Stomach (tissue), 9 donors: ENCODE measurements around the gene TBC1D26. TPM values are rescaled to one million over a fixed set of nuclear protein-coding genes. Genes with fewer than 3 reads are reported as not detected.

Source experiments
- DNase-seq, 2 donors: peaks; one replicate each; pipeline versions ENCODE4 v3.0.0 to v3.0.0-alpha.2; 2013 to 2019
- H3K27ac ChIP-seq, 5 donors: fragments of 200-600 bp in 4 of 5; sonication (generic) in 4 of 5; one replicate each; pipeline ENCODE4 v1.5.1; 2013 to 2019; ENCODE audit warnings: mild to moderate bottlenecking in 1 of 5, moderate library complexity in 1 of 5
- H3K27me3 ChIP-seq, 3 donors: fragments of 200-600 bp; sonication (generic); one replicate each; pipeline ENCODE4 v1.5.1; 2017 to 2019; ENCODE audit warnings: mixed run types in 1 of 3
- H3K36me3 ChIP-seq, 4 donors: fragments of 200-600 bp; sonication (generic); 1 replicate in 3 of 4; 2 replicates in 1 of 4; pipeline ENCODE4 v1.5.1; 2016 to 2019
- H3K4me1 ChIP-seq, 4 donors: fragments of 200-600 bp; sonication (generic); one replicate each; pipeline ENCODE4 v1.5.1; 2016 to 2019
- H3K4me3 ChIP-seq, 4 donors: fragments of 200-600 bp; sonication (generic) in 3 of 4; one replicate each; pipeline ENCODE4 v1.5.1; 2016 to 2019; ENCODE audit warnings: mild to moderate bottlenecking in 1 of 4
- H3K9me3 ChIP-seq, 4 donors: fragments of 200-600 bp; sonication (generic); one replicate each; pipeline ENCODE4 v1.5.1; 2016 to 2019
- CTCF ChIP-seq, 7 experiments: fragments of 450-650 bp in 4 of 7; fragments of 200-600 bp in 3 of 7; sonication (generic) in 3 of 7; IDR thresholded peaks; one replicate each; pipeline ENCODE4 v1.5.1; 2016 to 2019; ENCODE audit warnings: antibody characterized with exemption in 7 of 7, control low read depth in 2 of 7, mild to moderate bottlenecking in 1 of 7
- EP300 ChIP-seq: sonication (generic); formaldehyde crosslinking; IDR thresholded peaks from one replicate; pipeline ENCODE4 v1.6.1; 2017; ENCODE audit warnings: antibody characterized with exemption
- POLR2A ChIP-seq, 4 donors: fragments of 450-650 bp; IDR thresholded peaks; one replicate each; pipeline ENCODE4 v1.6.1; 2016; ENCODE audit warnings: antibody characterized with exemption in 4 of 4, control low read depth in 2 of 4, mild to moderate bottlenecking in 1 of 4, moderate library complexity in 1 of 4
- POLR2AphosphoS5 ChIP-seq, 3 donors: sonication (generic); formaldehyde crosslinking; IDR thresholded peaks; one replicate each; pipeline ENCODE4 v1.6.1; 2016; ENCODE audit warnings: antibody characterized with exemption in 3 of 3
- WGBS, 5 donors: extraction: QIAGEN DNeasy Blood & Tissue Kit in 3 of 5; methylation state at CpG; one replicate each; pipeline versions ENCODE4 v1.1.5 to v1.1.7; 2013 to 2018; 5-methylcytosine and 5-hydroxymethylcytosine counted together
- intact Hi-C: fragments of 100-400 bp; cut with DNase I; formaldehyde crosslinking; loops from one replicate; pipeline ENCODE4 v1.15.1; 2023; ENCODE audit warnings: low total_unique reads
- polyA plus RNA-seq, 3 donors: library from polyadenylated mRNA; stranded (reverse); fragments of 200-250 nt; gene quantifications; one replicate each; pipeline ENCODE4 v1.2.3, GENCODE V29; 2013
- total RNA-seq, 5 donors: library from RNA; depleted of rRNA; stranded (reverse); fragments of >200 nt; gene quantifications; one replicate each; pipeline versions ENCODE4 v1.1.0 to v1.2.3, GENCODE V29; 2014 to 2016
- donor health status: healthy with polysubstance abuse.
- donor health status: Bipolar disorder and iron deficiency.
- donor health status: healthy.

Gene TBC1D26
- total and polyA plus RNA-seq, 8 donors = 0.05 to 0.37 TPM; not detected in 6

GRCh38 chr17:15777297-15777696 is 45.2 kb downstream of the TBC1D26 start:
- intact Hi-C loops = no loop called here
- no peak for TF ChIP-seq POLR2A (IDR thresholded peaks at IDR 0.05)
- TF ChIP-seq EP300 = no peak
- TF ChIP-seq POLR2AphosphoS5 (IDR thresholded peaks at IDR 0.05) = no peak
- TF ChIP-seq CTCF (IDR thresholded peaks at IDR 0.05) = no peak
- DNase-seq = no peak
- 70 to 82% (median 77%) methylated on average over 1 of the region's 1 CpG for WGBS, 5 donors
- Histone ChIP-seq H3K27ac (no peak overlapping the region), H3K4me3 (no peak overlapping the region), H3K4me1 (peaks cover 0 to 2% (median under 1%) of the 10 kb centered on the region in 4 donors), H3K9me3 (peaks cover 0 to 6% (median 0%) of the 10 kb centered on the region in 4 donors), H3K27me3 (no peaks in the 10 kb centered on the region), H3K36me3 (no peaks in the 10 kb centered on the region)

GRCh38 chr17:15777717-15778116 is 45.6 kb downstream of the TBC1D26 start:
- TF ChIP-seq POLR2AphosphoS5 (IDR thresholded peaks at IDR 0.05) (no peak), CTCF (IDR thresholded peaks at IDR 0.05) (no peak), EP300 (no peak), POLR2A (IDR thresholded peaks at IDR 0.05) (no peak)
- H3K27ac ChIP-seq = no peak overlapping the region
- peaks cover 0 to 4% (median 0%) of the 10 kb centered on the region in 3 donors for H3K27me3 ChIP-seq
- no peaks in the 10 kb centered on the region for H3K36me3 ChIP-seq
- 83 to 94% (median 91%) methylated on average over 4 of the region's 4 CpGs for WGBS, 5 donors
- H3K4me3 ChIP-seq = no peak overlapping the region
- intact Hi-C loops = no loop called here
- DNase-seq = no peak
- peaks cover 0 to 6% (median 2%) of the 10 kb centered on the region in 4 donors for H3K4me1 ChIP-seq
- H3K9me3 ChIP-seq = peaks cover 0 to 6% (median 0%) of the 10 kb centered on the region in 4 donors

GRCh38 chr17:15779119-15779518 is 47.0 kb downstream of the TBC1D26 start:
- DNase-seq = no peak
- Histone ChIP-seq H3K4me3 (no peak overlapping the region), H3K4me1 (peaks cover 0 to 14% (median 5%) of the 10 kb centered on the region in 4 donors), H3K27me3 (peaks cover 0 to 7% (median 0%) of the 10 kb centered on the region in 3 donors), H3K27ac (no peak overlapping the region), H3K36me3 (no peaks in the 10 kb centered on the region), H3K9me3 (peaks cover 0 to 6% (median 0%) of the 10 kb centered on the region in 4 donors)
- TF ChIP-seq POLR2A (IDR thresholded peaks at IDR 0.05) (no peak), CTCF (IDR thresholded peaks at IDR 0.05) (no peak), EP300 (no peak), POLR2AphosphoS5 (IDR thresholded peaks at IDR 0.05) (no peak)
- intact Hi-C loops = no loop called here
- WGBS, 5 donors = 77 to 94% (median 88%) methylated on average over 1 of the region's 1 CpG

- H3K27ac ChIP-seq = no peak overlapping the region
- DNase-seq = no peak
- H3K9me3 ChIP-seq = peaks cover 0 to 6% (median 0%) of the 10 kb centered on the region in 4 donors
- peaks cover 0 to 19% (median 7%) of the 10 kb centered on the region in 4 donors for H3K4me1 ChIP-seq
- H3K4me3 ChIP-seq = no peak overlapping the region
- intact Hi-C loops = no loop called here
- TF ChIP-seq EP300 (no peak), POLR2AphosphoS5 (IDR thresholded peaks at IDR 0.05) (no peak), CTCF (IDR thresholded peaks at IDR 0.05) (no peak), POLR2A (IDR thresholded peaks at IDR 0.05) (no peak)
- H3K27me3 ChIP-seq = peaks cover 0 to 7% (median 0%) of the 10 kb centered on the region in 3 donors
- H3K36me3 ChIP-seq = no peaks in the 10 kb centered on the region
Observed at GRCh38 chr17:15780188-15780587, 48.1 kb downstream of the TBC1D26 start.
